ENCODE measurements around the gene KANK4. TPM values are rescaled to one million over a fixed set of nuclear protein-coding genes. Genes with fewer than 3 reads are reported as not detected.

Gene KANK4
- total and polyA plus RNA-seq, 3 donors from 2014 or later = 2.4 to 5.2 (median 2.9) TPM

GRCh38 chr1:62213075-62213914, 105.9 kb downstream of the KANK4 start:
- Histone ChIP-seq H3K27ac (no peak overlapping the region), H3K4me1 (no peaks in the 10 kb centered on the region), H3K4me3 (no peak overlapping the region), H3K9me3 (no peaks in the 10 kb centered on the region), H3K36me3 (ENCODE audit: low read depth, missing control alignments) (no peaks in the 10 kb centered on the region), H3K27me3 (no peaks in the 10 kb centered on the region)
- no peak for TF ChIP-seq POLR2A (IDR thresholded peaks at IDR 0.05)
- TF ChIP-seq, protein P1, sequence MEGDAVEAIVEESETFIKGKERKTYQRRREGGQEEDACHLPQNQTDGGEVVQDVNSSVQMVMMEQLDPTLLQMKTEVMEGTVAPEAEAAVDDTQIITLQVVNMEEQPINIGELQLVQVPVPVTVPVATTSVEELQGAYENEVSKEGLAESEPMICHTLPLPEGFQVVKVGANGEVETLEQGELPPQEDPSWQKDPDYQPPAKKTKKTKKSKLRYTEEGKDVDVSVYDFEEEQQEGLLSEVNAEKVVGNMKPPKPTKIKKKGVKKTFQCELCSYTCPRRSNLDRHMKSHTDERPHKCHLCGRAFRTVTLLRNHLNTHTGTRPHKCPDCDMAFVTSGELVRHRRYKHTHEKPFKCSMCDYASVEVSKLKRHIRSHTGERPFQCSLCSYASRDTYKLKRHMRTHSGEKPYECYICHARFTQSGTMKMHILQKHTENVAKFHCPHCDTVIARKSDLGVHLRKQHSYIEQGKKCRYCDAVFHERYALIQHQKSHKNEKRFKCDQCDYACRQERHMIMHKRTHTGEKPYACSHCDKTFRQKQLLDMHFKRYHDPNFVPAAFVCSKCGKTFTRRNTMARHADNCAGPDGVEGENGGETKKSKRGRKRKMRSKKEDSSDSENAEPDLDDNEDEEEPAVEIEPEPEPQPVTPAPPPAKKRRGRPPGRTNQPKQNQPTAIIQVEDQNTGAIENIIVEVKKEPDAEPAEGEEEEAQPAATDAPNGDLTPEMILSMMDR (IDR thresholded peaks at IDR 0.05) = no peak
- DNase-seq = no peak
- 77 to 87% methylated on average over 6 of the region's 6 CpGs for WGBS, 2 donors
- intact Hi-C loops (cut with DNase I; ENCODE audit: low total_unique reads) = no loop called here

DNA sequence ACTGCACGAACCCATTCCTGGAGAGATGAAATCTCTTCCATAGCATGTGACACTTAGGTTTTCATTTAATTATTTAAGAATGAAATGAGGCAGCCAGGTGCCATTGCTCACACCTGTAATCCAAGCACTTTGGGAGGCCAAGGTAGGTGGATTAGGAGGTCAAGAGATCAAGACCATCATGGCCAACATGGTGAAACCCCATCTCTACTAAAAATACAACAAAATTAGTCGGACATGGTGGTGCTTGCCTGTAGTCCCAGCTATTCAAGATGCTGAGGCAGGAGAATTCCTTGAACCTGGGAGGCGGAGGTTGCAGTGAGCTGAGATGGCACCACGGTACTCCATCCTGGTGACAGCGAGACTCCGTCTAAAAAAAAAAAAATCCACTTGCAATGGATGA, 106.8 kb downstream of the KANK4 start:
- intact Hi-C loops (cut with DNase I; ENCODE audit: low total_unique reads) = no loop called here
- Histone ChIP-seq H3K9me3 (no peaks in the 10 kb centered on the region), H3K4me3 (no peak overlapping the region), H3K4me1 (no peaks in the 10 kb centered on the region), H3K27ac (no peak overlapping the region), H3K27me3 (no peaks in the 10 kb centered on the region), H3K36me3 (ENCODE audit: low read depth, missing control alignments) (no peaks in the 10 kb centered on the region)
- no peak for DNase-seq
- 93 to 96% methylated on average over 6 of the region's 6 CpGs for WGBS, 2 donors
- no peak for TF ChIP-seq POLR2A (IDR thresholded peaks at IDR 0.05)
- TF ChIP-seq, protein P1 (IDR thresholded peaks at IDR 0.05) = no peak

- 90 to 94% methylated on average over 1 of the region's 1 CpG for WGBS, 2 donors
- Histone ChIP-seq H3K9me3 (no peaks in the 10 kb centered on the region), H3K27me3 (no peaks in the 10 kb centered on the region), H3K4me1 (no peaks in the 10 kb centered on the region), H3K27ac (no peak overlapping the region), H3K4me3 (no peak overlapping the region), H3K36me3 (ENCODE audit: low read depth, missing control alignments) (no peaks in the 10 kb centered on the region)
- intact Hi-C loops (cut with DNase I; ENCODE audit: low total_unique reads) = no loop called here
- DNase-seq = no peak
- TF ChIP-seq POLR2A (IDR thresholded peaks at IDR 0.05) = no peak
- TF ChIP-seq, protein P1 (IDR thresholded peaks at IDR 0.05) = no peak
Measured at GRCh38 chr1:62210960-62211359, 108.3 kb downstream of the KANK4 start.

DNA sequence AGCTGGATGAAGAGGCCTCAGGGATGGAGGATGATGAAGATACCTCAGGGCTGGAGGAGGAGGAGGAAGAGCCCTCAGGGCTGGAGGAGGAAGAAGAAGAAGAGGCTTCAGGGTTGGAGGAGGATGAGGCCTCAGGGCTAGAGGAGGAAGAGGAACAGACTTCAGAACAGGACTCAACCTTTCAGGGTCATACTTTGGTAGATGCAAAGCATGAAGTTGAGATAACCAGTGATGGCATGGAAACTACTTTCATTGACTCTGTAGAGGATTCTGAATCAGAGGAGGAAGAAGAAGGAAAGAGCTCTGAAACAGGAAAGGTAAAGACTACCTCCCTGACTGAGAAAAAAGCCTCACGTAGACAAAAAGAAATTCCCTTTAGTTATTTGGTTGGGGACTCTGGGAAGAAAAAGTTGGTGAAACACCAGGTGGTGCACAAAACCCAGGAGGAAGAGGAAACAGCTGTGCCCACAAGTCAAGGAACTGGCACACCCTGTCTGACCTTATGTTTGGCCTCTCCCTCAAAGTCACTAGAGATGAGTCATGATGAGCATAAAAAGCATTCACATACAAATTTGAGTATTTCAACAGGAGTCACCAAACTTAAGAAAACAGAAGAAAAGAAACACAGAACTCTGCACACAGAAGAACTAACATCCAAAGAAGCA, 109.2 kb downstream of the KANK4 start:
- 88 to 95% methylated on average over 1 of the region's 1 CpG for WGBS, 2 donors
- Histone ChIP-seq H3K4me3 (no peak overlapping the region), H3K27me3 (no peaks in the 10 kb centered on the region), H3K9me3 (no peaks in the 10 kb centered on the region), H3K36me3 (ENCODE audit: low read depth, missing control alignments) (no peaks in the 10 kb centered on the region), H3K27ac (no peak overlapping the region), H3K4me1 (no peaks in the 10 kb centered on the region)
- intact Hi-C loops (cut with DNase I; ENCODE audit: low total_unique reads) = no loop called here
- TF ChIP-seq, protein P1 (IDR thresholded peaks at IDR 0.05) = no peak
- no peak for DNase-seq

Data from testis (tissue), 3 donors.